K562 (cell line): Measurements from ENCODE around the gene NDUFS6. TPM values are rescaled to one million over a fixed set of nuclear protein-coding genes. Genes with fewer than 3 reads are reported as not detected.

ENCODE experiments used
- BMI1 ChIP-seq: fragments of 150-350 bp; IDR thresholded peaks from 2 replicates; pipeline ENCODE4 v1.6.1; 2014; ENCODE audit warnings: low read length
- EP400 ChIP-seq: fragments of 450-650 bp; IDR thresholded peaks from 2 replicates; pipeline ENCODE4 v1.6.1; 2017; ENCODE audit warnings: antibody characterized with exemption, mild to moderate bottlenecking, moderate library complexity
- GATAD2B ChIP-seq: fragments of 450-650 bp; IDR thresholded peaks from 2 replicates; pipeline ENCODE4 v1.6.1; 2017; ENCODE audit warnings: mild to moderate bottlenecking, borderline replicate concordance
- HDAC1 ChIP-seq, 2 experiments: fragments of 450-650 bp; IDR thresholded peaks; 2 replicates each; pipeline ENCODE4 v1.6.1; 2016 to 2017; ENCODE audit warnings: inconsistent platforms in 1 of 2, mild to moderate bottlenecking in 1 of 2, moderate library complexity in 1 of 2
- HOXB6 ChIP-seq: fragments of 250-450 bp; sonication (Bioruptor Pico); IDR thresholded peaks from 2 replicates; pipeline ENCODE4 v1.5.1; 2022; ENCODE audit warnings: mild to moderate bottlenecking, borderline replicate concordance
- MLX ChIP-seq, 2 experiments: fragments of 450-650 bp in 1 of 2; sonication (generic) in 1 of 2; formaldehyde crosslinking; conservative IDR thresholded peaks; 2 replicates each; pipeline versions ENCODE4 v1.4.0 to v1.8.1; 2020 to 2022; ENCODE audit warnings: mild to moderate bottlenecking in 1 of 2, missing genetic modification reagents in 1 of 2
- RCOR1 ChIP-seq, 2 experiments: IDR thresholded peaks; 2 replicates each; pipeline ENCODE4 v1.6.1; 2012; ENCODE audit warnings: low read depth in 2 of 2, low read length in 2 of 2, borderline replicate concordance in 1 of 2, improper control_type of control experiment in 1 of 2
- REST ChIP-seq, 2 experiments: fragments of 450-650 bp; formaldehyde crosslinking in 1 of 2; IDR thresholded peaks; 2 replicates each; pipeline versions ENCODE4 v1.4.0 to v1.6.1; 2014 to 2020; ENCODE audit warnings: mild to moderate bottlenecking in 2 of 2, borderline replicate concordance in 1 of 2, low read depth in 1 of 2
- RUNX1 ChIP-seq: sonication (generic); IDR thresholded peaks from 2 replicates; pipeline ENCODE4 v1.6.1; 2016; ENCODE audit warnings: antibody characterized with exemption, low read depth
- SAP30 ChIP-seq: fragments of 200-600 bp; sonication (generic); IDR thresholded peaks from 2 replicates; pipeline ENCODE4 v1.6.1; 2012; ENCODE audit warnings: borderline replicate concordance, low read depth, mild to moderate bottlenecking, moderate library complexity, low read length, control low read depth, inconsistent platforms; ENCODE audit not compliant: insufficient read depth, poor library complexity, severe bottlenecking
- TFE3 ChIP-seq: fragments of 450-650 bp; formaldehyde crosslinking; IDR thresholded peaks from 2 replicates; pipeline ENCODE4 v1.4.0; 2020; ENCODE audit warnings: mild to moderate bottlenecking, mixed read lengths
- ZC3H4 ChIP-seq: sonication (generic); formaldehyde crosslinking; IDR thresholded peaks from 2 replicates; pipeline ENCODE4 v1.9.0; 2021; ENCODE audit warnings: missing genetic modification reagents, borderline replicate concordance
- ZKSCAN3 ChIP-seq: fragments of 250-450 bp; sonication (Bioruptor Pico); IDR thresholded peaks from 2 replicates; pipeline ENCODE4 v1.4.0; 2020
- ZNF408 ChIP-seq: fragments of 250-450 bp; sonication (Bioruptor Pico); IDR thresholded peaks from 2 replicates; pipeline ENCODE4 v1.4.0; 2020; ENCODE audit warnings: low read depth, mild to moderate bottlenecking, moderate library complexity
- ZNF507 ChIP-seq: conservative IDR thresholded peaks from 2 replicates; pipeline ENCODE4 v1.6.1; 2017; ENCODE audit warnings: missing genetic modification characterization, missing compliant biosample characterization
- polyA plus RNA-seq, 8 experiments: library from polyadenylated mRNA; depleted of rRNA in 4 of 8; stranded (reverse) in 5 of 8; unstranded in 3 of 8; fragments of >200 nt; fragmentation: Nextera tagmentation in 2 of 8; fragmentation: Illumina TruSeq in 1 of 8; extraction: Ambion mirVana in 2 of 8; extraction: Trizol in 1 of 8; gene quantifications; 2 replicates each; pipeline versions ENCODE4 v1.2.1 to v1.2.3, GENCODE V29; 2011 to 2014; ENCODE audit warnings: inconsistent platforms in 1 of 8, missing spikeins in 1 of 8
- total RNA-seq, 7 experiments: library from RNA; depleted of rRNA in 6 of 7; stranded (reverse); fragments of >200 nt in 6 of 7; fragmentation: Illumina TruSeq in 2 of 7; extraction: Trizol in 2 of 7; gene quantifications; 2 replicates each; pipeline versions ENCODE4 v1.2.1 to v1.2.3, GENCODE V29; 2011 to 2021; ENCODE audit warnings: low replicate concordance in 1 of 7

The NDUFS6 gene
- total and polyA plus RNA-seq, 9 of the 15 experiments (the other 6 are each of a cell fraction or from before 2014, with no cell fraction given), result 36.1 to 291 (median 77.0) TPM

- no peak for TF ChIP-seq ZNF507 (tag)
- no peak for TF ChIP-seq HOXB6 (CRISPR knock-in tag)
- TF ChIP-seq ZNF408 (CRISPR knock-in tag), result no peak
- no peak for TF ChIP-seq ZKSCAN3
- no peak for TF ChIP-seq MLX (CRISPR knock-in tag; conservative IDR thresholded peaks at IDR 0.05)
- TF ChIP-seq EP400, result peak; percentile 4; the same call in 1 of the 2 replicates
- TF ChIP-seq RCOR1 (IDR thresholded peaks at IDR 0.05; ENCODE audit: borderline replicate concordance in 1 of 2, low read depth in 2 of 2, low read length in 2 of 2), result peak in 1 of 2 experiments; percentile 64; a peak in 1 of 4 replicates
- TF ChIP-seq HDAC1 (IDR thresholded peaks at IDR 0.05), result no peak; a peak in 1 of 4 replicates
- no peak for TF ChIP-seq RUNX1
- no peak for TF ChIP-seq GATAD2B
- TF ChIP-seq ZC3H4 (CRISPR knock-in tag), result peak; percentile 76; the same call in 1 of the 2 replicates
- TF ChIP-seq BMI1, result no peak
- no peak for TF ChIP-seq SAP30
- peak; percentile 95 for TF ChIP-seq TFE3 (CRISPR knock-in tag)
- no peak; the same call in 1 of the 2 replicates for TF ChIP-seq REST (IDR thresholded peaks at IDR 0.05; ENCODE audit: borderline replicate concordance)
- no peak for TF ChIP-seq REST (CRISPR knock-in tag; IDR thresholded peaks at IDR 0.05; ENCODE audit: low read depth)
Observed at GRCh38 chr5:1800472-1801221, 560 bp upstream of the NDUFS6 start (continued).
